K562 (cell line): ENCODE data around the gene ABHD16A. TPM values are rescaled to one million over a fixed set of nuclear protein-coding genes. Genes with fewer than 3 reads are reported as not detected.

Experiments used
- ARNT ChIP-seq, 2 experiments: fragments of 450-650 bp; IDR thresholded peaks; 2 replicates each; pipeline ENCODE4 v1.6.1; 2016; ENCODE audit warnings: mild to moderate bottlenecking in 1 of 2
- CBFA2T2 ChIP-seq: fragments of 450-650 bp; conservative IDR thresholded peaks from 2 replicates; pipeline ENCODE4 v1.6.1; 2017; ENCODE audit warnings: mild to moderate bottlenecking
- CBFB ChIP-seq: sonication (generic); formaldehyde crosslinking; IDR thresholded peaks from 2 replicates; pipeline ENCODE4 v1.4.0; 2020; ENCODE audit warnings: mild to moderate bottlenecking, missing genetic modification reagents
- FOXJ2 ChIP-seq: fragments of 200-800 bp; sonication (Bioruptor generic); IDR thresholded peaks from 2 replicates; pipeline ENCODE4 v1.6.1; 2016; ENCODE audit warnings: missing genetic modification characterization, missing compliant biosample characterization
- HDAC3 ChIP-seq: fragments of 450-650 bp; IDR thresholded peaks from 2 replicates; pipeline ENCODE4 v1.6.1; 2018; ENCODE audit warnings: borderline replicate concordance, mild to moderate bottlenecking, moderate library complexity; ENCODE audit not compliant: partially characterized antibody
- HNRNPK ChIP-seq: fragments of 200-400 bp; formaldehyde crosslinking; IDR thresholded peaks from one replicate; pipeline ENCODE4 v1.6.1; 2018; ENCODE audit warnings: mild to moderate bottlenecking, low read depth, low read length; ENCODE audit not compliant: poor library complexity, severe bottlenecking
- KAT2B ChIP-seq: IDR thresholded peaks from one replicate; pipeline ENCODE4 v1.6.1; 2012; ENCODE audit warnings: low read depth, mild to moderate bottlenecking, control low read depth, inconsistent platforms, low read length, moderate library complexity
- LCOR ChIP-seq: sonication (generic); formaldehyde crosslinking; IDR thresholded peaks from 2 replicates; pipeline ENCODE4 v1.8.0; 2022; ENCODE audit warnings: mild to moderate bottlenecking, missing genetic modification reagents
- MAFG ChIP-seq: fragments of 450-650 bp; conservative IDR thresholded peaks from 2 replicates; pipeline ENCODE4 v1.6.1; 2016; ENCODE audit warnings: missing genetic modification characterization, missing compliant biosample characterization
- PTBP1 ChIP-seq: fragments of 200-400 bp; formaldehyde crosslinking; IDR thresholded peaks from 2 replicates; pipeline ENCODE4 v1.6.1; 2017; ENCODE audit warnings: low read depth, low read length
- RBM15 ChIP-seq: fragments of 200-400 bp; formaldehyde crosslinking; IDR thresholded peaks from 2 replicates; pipeline ENCODE4 v1.6.1; 2018; ENCODE audit warnings: mild to moderate bottlenecking, low read length, moderate library complexity; ENCODE audit not compliant: insufficient read depth
- SAP30 ChIP-seq: fragments of 200-600 bp; sonication (generic); IDR thresholded peaks from 2 replicates; pipeline ENCODE4 v1.6.1; 2012; ENCODE audit warnings: borderline replicate concordance, low read depth, mild to moderate bottlenecking, moderate library complexity, low read length, control low read depth, inconsistent platforms; ENCODE audit not compliant: insufficient read depth, poor library complexity, severe bottlenecking
- SETDB1 ChIP-seq: IDR thresholded peaks from one replicate; pipeline ENCODE4 v1.6.1; 2012; ENCODE audit warnings: low read length, control low read depth, inconsistent platforms
- SIRT6 ChIP-seq: IDR thresholded peaks from one replicate; pipeline ENCODE4 v1.6.1; 2012; ENCODE audit warnings: low read depth, mild to moderate bottlenecking, control low read depth, inconsistent platforms, low read length, moderate library complexity
- XRCC5 ChIP-seq: fragments of 200-400 bp; formaldehyde crosslinking; IDR thresholded peaks from 2 replicates; pipeline ENCODE4 v1.6.1; 2017; ENCODE audit warnings: low read depth, mild to moderate bottlenecking, low read length
- ZBTB26 ChIP-seq: fragments of 450-650 bp; formaldehyde crosslinking; IDR thresholded peaks from 2 replicates; pipeline ENCODE4 v1.4.0; 2022; ENCODE audit warnings: missing genetic modification characterization
- ZNF165 ChIP-seq: fragments of 250-450 bp; sonication (Bioruptor Pico); IDR thresholded peaks from 2 replicates; pipeline ENCODE4 v1.4.0; 2020; ENCODE audit warnings: borderline replicate concordance
- ZNF41 ChIP-seq: fragments of 250-450 bp; sonication (Bioruptor Pico); conservative IDR thresholded peaks from 2 replicates; pipeline ENCODE4 v1.4.0; 2020; ENCODE audit warnings: mild to moderate bottlenecking
- ZSCAN29 ChIP-seq: fragments of 450-650 bp; IDR thresholded peaks from 2 replicates; pipeline ENCODE4 v1.6.1; 2017
- polyA plus RNA-seq, 8 experiments: library from polyadenylated mRNA; depleted of rRNA in 4 of 8; stranded (reverse) in 5 of 8; unstranded in 3 of 8; fragments of >200 nt; fragmentation: Nextera tagmentation in 2 of 8; fragmentation: Illumina TruSeq in 1 of 8; extraction: Ambion mirVana in 2 of 8; extraction: Trizol in 1 of 8; gene quantifications; 2 replicates each; pipeline versions ENCODE4 v1.2.1 to v1.2.3, GENCODE V29; 2011 to 2014; ENCODE audit warnings: inconsistent platforms in 1 of 8, missing spikeins in 1 of 8
- total RNA-seq, 7 experiments: library from RNA; depleted of rRNA in 6 of 7; stranded (reverse); fragments of >200 nt in 6 of 7; fragmentation: Illumina TruSeq in 2 of 7; extraction: Trizol in 2 of 7; gene quantifications; 2 replicates each; pipeline versions ENCODE4 v1.2.1 to v1.2.3, GENCODE V29; 2011 to 2021; ENCODE audit warnings: low replicate concordance in 1 of 7
- TF ChIP-seq, protein P1 (sequence below): fragments of 450-650 bp; conservative IDR thresholded peaks from 2 replicates; pipeline ENCODE4 v1.6.1; 2016; ENCODE audit warnings: missing genetic modification characterization, low read depth, mild to moderate bottlenecking, control low read depth, missing compliant biosample characterization
- TF ChIP-seq, protein P2 (sequence below): sonication (generic); formaldehyde crosslinking; IDR thresholded peaks from 2 replicates; pipeline ENCODE4 v1.8.1; 2023; ENCODE audit warnings: mild to moderate bottlenecking, missing genetic modification reagents
- TF ChIP-seq, protein P3 (sequence below): conservative IDR thresholded peaks from 2 replicates; pipeline ENCODE4 v1.6.1; 2011; ENCODE audit warnings: low read depth, mild to moderate bottlenecking, low read length; ENCODE audit not compliant: control insufficient read depth

The ABHD16A gene
- total and polyA plus RNA-seq, 9 of the 15 experiments (the other 6 are each of a cell fraction or from before 2014, with no cell fraction given) = 25.8 to 120 (median 81.6) TPM

DNA sequence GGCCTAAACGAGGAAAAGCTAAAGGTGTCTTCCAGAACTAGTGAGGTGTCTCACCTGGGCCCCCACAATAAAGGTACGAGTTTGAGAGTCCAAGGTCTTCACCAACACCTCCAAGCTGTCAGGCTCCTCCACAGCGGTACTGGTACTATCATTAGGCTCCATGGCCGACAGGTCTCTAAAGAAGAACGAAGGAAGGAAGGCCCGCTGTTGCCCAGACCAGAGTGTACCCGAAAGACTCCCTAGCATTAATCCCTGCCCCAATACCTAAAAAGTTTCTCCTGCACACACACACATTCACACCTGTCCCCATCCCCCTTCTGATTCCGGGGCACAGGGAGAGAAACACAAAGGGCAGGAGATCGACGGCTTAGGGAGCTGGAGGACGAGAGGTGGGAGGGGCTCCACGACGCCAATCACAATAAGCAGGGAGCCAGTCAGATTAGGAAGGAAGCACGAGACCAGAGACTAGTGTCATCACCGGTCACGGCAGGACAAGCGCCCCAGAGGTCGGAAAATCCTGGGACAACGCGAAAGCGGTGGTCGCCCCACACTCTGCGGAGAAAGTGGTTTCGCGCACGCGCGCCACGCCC lies 51.4 kb downstream of the ABHD16A start (continued):
- TF ChIP-seq, protein P1, sequence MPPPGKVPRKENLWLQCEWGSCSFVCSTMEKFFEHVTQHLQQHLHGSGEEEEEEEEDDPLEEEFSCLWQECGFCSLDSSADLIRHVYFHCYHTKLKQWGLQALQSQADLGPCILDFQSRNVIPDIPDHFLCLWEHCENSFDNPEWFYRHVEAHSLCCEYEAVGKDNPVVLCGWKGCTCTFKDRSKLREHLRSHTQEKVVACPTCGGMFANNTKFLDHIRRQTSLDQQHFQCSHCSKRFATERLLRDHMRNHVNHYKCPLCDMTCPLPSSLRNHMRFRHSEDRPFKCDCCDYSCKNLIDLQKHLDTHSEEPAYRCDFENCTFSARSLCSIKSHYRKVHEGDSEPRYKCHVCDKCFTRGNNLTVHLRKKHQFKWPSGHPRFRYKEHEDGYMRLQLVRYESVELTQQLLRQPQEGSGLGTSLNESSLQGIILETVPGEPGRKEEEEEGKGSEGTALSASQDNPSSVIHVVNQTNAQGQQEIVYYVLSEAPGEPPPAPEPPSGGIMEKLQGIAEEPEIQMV (tag) = no peak
- TF ChIP-seq HNRNPK (no peak), SETDB1 (no peak), ARNT (IDR thresholded peaks at IDR 0.05) (no peak; a peak in 1 of 4 replicates), ZBTB26 (peak; percentile 88), SIRT6 (no peak), HDAC3 (no peak), FOXJ2 (no peak), RBM15 (no peak), ZNF41 (no peak), XRCC5 (no peak), ZNF165 (no peak), ZSCAN29 (no peak), CBFB (CRISPR knock-in tag) (peak; percentile 80; the same call in 1 of the 2 replicates), LCOR (CRISPR knock-in tag) (no peak), CBFA2T2 (no peak; the same call in 1 of the 2 replicates), SAP30 (peak; percentile 93), MAFG (no peak), KAT2B (no peak), PTBP1 (0 out of 2 replicates have a peak, but pooled peaks have one; percentile 30)
- TF ChIP-seq, protein P2, sequence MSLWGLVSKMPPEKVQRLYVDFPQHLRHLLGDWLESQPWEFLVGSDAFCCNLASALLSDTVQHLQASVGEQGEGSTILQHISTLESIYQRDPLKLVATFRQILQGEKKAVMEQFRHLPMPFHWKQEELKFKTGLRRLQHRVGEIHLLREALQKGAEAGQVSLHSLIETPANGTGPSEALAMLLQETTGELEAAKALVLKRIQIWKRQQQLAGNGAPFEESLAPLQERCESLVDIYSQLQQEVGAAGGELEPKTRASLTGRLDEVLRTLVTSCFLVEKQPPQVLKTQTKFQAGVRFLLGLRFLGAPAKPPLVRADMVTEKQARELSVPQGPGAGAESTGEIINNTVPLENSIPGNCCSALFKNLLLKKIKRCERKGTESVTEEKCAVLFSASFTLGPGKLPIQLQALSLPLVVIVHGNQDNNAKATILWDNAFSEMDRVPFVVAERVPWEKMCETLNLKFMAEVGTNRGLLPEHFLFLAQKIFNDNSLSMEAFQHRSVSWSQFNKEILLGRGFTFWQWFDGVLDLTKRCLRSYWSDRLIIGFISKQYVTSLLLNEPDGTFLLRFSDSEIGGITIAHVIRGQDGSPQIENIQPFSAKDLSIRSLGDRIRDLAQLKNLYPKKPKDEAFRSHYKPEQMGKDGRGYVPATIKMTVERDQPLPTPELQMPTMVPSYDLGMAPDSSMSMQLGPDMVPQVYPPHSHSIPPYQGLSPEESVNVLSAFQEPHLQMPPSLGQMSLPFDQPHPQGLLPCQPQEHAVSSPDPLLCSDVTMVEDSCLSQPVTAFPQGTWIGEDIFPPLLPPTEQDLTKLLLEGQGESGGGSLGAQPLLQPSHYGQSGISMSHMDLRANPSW (CRISPR knock-in tag) = peak; percentile 86; the same call in 1 of the 2 replicates
- TF ChIP-seq, protein P3, sequence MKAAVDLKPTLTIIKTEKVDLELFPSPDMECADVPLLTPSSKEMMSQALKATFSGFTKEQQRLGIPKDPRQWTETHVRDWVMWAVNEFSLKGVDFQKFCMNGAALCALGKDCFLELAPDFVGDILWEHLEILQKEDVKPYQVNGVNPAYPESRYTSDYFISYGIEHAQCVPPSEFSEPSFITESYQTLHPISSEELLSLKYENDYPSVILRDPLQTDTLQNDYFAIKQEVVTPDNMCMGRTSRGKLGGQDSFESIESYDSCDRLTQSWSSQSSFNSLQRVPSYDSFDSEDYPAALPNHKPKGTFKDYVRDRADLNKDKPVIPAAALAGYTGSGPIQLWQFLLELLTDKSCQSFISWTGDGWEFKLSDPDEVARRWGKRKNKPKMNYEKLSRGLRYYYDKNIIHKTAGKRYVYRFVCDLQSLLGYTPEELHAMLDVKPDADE = peak; percentile 83; the same call in 1 of the 2 replicates
